ENCODE results near the gene PLCD1.
"Not testable (repeated sequence)": the region's sequence is repeated elsewhere in the genome, so short reads cannot be mapped to it uniquely, and the experiment has no call there.

The PLCD1 gene

DNA sequence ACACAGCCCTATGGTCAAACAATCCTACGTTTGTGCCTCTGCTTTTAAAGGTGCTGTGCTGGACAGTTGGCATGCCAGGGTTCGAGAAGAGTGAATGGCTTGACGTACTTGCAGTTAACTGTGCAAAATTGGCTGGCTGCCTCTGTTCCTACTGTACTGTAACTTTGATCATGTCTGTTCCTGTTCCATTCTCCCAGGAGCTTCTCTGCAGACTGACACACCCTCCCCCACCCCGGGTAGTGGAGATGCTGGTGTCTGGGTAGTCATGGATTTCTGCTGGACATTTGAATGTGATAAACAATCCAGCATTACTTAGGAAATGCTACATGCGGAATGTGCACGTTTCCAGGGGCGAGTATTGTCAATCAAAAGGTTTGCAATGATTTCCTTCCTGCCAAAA is 45.4 kb downstream of the PLCD1 start:
- no peak for DNase-seq

DNA sequence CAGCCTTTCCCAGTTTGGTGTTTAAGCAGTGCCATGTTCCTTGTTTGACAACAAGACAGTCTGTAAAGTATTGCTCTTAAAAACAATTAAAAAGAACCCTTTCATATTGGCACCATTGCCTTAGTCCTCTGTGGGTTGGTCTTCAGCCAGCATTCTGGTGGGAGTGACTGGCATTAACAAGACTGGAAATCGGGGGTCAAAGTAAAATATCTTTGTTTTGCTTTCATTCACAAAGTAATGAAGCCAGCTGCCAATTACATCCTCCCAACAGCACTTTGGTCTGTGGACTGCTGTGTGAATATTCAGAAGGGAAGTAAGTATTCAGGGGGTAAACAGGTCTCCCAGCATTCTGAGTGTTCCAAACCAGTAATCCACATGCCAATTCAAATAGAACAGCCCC is 47.1 kb downstream of the PLCD1 start:
- no peak for DNase-seq

DNA sequence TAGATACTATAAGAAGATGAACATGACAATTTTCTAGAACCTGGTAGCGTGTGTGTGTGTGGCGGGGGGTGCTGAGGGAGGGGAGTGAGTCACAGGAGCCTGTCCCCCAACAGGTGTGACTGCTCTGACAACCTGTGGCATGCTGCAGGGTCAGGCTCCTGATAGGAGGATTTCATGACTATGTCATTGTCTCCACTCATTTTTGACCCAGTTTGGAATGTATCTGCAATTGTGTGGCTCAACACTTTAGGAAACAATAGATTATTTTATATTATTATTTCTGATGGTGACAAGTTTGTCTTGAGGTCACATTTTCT is 48.1 kb downstream of the PLCD1 start:
- DNase-seq: no peak

DNA sequence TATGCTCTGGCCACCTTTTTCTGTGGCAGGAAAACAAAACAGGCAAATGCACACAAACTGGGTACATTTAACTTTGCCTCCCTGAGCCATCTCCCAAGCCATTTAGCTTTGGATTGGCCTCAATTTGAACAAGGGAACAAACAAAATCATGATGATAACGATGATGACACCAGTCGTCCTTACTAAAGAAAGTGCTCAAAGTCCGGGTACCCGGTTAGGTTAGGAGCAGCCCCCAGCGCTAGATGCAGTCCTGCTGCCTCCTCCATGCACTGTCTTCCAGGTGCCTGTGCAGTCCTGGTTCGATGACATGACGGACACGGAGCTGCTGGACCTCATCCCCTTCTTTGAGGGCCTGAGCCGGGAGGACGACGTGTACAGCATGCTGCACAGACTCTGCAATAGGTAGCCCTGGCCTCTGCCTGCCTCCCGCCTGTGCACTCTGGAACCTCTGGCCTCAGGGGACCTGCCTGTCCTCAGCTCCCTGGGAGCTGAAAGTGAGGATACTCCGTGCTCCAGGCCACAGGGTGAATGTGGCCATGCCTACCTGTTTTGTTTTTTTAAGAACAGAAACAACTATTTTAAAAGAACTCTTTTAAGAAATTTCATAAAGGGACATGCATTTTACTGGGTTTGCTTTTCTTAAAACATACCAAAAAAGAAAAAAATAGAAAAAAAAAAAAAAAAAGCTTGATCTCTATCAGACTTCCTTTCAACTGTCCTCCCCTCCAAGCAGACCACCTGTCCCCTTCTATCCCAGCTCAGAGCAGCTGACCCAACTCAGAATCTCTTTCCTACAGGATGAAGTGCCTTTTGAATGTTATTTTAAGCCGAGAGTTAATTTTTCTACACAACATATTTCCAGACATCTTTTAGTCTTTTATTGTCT is 48.7 kb downstream of the PLCD1 start:
- no peak for DNase-seq

DNA sequence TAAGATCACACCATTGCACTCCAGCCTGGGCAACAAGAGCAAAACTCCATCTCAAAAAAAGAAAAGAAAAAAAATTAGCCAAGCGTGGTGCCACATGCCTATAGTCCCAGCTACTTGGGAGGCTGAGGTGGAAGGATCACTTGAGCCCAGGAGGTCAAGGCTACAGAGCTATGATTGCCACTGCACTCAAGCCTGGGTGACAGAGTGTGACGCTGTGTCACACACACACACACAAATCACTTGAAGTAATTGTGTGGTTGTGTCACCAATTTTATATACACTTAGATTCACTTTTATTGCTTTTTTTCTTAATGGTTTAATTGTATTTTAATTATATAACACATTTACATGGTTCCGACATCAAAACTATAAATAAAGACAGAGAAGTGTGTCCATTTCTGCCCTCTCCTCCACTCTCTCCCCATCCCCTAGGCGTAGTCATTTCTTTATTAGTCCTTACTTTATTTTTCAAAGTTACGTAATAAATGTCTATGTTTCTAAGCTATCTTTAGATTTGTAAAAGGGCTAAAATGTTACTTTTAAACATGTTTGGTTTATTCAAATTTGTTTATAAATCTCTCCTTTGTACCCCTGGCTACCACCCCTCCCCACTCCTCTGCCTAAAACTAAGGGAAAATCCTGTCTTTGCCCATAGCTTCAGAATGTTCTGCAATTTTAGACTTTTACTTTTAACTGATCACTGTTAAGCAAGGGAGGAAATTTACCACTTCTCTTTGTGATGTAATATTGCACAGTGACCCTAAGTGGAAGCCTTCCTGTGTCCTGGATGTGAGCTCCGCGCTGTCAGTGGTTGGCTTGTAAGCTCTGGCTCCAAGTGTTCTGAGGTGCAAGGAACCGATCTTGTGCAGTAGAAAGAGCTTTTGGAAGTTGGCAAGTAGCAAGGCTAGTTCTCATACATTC is 49.6 kb downstream of the PLCD1 start:
- DNase-seq: no peak

DNA sequence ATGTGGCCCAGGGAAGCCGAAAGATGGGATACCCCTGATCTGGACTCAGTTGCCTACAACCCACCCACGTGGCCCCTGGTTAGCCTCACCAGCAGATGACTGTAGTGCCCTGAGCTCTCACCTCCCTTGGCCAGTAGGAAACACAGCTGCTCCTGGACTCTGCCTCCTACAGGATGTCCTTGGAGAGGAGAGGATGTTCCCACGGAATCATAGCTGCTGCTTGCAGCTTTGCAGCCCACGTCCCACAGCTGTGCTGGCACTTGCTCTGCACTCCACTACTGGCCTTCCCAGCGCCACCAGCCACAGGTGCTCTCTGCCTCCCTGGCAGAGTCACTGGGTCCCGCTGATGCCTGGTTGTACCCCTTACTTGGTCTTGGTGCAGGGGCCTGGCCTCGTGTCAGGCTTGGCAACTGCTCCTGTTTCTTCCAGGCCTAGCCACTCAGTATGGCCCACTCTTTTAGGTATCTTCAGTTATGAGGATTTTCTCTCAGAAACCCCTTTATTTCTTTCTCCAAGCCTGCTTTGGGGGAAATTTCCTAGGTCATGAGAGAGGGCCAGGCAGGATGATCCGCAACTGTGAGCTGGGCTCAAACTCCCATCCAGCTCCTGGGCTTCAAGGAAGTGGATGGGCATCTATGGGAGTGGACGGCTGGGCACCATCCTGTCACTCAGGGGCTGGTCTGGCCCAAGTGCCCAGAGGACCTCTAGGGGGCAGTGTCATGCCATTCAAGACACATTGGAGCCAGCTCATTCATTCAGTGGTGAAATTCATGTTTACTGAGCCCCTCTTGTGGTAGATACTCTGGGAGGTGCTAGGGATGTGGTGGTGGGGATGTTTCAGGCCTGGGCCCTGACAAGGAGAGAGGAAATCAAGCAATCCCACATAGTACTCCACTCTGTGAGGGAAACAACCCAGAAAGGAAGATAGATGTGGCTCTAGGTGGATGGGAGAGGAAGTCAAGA is 55.0 kb downstream of the PLCD1 start:
- DNase-seq: no peak

DNA sequence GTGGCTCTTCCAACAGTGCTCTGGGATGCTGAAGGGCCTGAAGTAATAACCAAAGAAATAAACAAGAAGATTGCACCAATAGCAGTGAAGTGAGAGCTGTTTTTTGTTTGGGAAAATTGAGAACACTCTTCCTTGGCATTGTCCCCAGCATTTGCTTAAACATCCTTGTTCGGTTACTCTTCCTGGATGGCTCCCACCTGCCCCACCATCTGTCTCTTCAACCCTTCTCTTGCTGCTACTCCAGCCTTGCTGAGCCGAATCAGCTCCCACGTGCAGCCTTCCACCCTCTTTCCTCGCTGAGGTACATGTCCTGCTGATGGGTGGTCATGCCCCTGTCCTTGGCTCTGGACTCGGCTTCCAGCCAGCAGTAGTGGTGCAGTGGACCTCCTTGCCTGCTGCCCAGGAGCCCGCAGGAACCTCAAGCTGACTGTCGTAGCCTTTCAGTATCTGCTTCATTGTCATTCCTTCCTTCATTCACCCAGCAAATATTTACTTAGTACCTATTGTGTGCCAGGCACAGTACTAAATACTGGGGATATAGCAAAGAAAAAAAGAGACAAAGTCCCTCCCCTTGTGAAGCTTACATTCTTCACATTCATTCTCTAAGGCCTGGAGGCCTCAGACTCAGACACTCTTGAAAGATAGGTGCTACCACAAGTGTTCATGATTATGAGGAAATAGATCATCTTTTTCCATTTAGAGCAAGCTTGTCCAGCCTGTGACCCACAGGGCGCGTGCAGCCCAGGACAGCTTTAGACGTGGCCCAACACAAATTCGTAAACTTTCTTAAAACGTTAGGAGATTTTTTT is 56.0 kb downstream of the PLCD1 start:
- DNase-seq: peak; percentile 38 to 84

DNA sequence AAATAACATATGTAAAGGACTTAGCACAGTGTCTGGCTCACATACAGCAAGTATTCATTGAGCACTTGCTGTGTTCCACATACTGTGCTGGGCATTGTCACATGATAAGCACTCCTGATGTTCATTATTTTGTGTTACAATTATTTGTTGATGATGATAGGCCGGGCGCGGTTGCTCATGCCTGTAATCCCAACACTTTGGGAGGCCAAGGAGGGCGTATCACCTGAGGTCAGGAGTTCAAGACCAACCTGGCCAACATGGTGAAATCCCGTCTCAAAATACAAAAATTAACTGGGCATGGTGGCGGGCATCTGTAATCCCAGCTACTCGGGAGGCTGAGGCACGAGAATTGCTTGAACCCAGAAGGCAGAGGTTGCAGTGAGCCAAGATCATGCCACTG is 57.4 kb downstream of the PLCD1 start:
- not testable (repeated sequence) for DNase-seq

DNA sequence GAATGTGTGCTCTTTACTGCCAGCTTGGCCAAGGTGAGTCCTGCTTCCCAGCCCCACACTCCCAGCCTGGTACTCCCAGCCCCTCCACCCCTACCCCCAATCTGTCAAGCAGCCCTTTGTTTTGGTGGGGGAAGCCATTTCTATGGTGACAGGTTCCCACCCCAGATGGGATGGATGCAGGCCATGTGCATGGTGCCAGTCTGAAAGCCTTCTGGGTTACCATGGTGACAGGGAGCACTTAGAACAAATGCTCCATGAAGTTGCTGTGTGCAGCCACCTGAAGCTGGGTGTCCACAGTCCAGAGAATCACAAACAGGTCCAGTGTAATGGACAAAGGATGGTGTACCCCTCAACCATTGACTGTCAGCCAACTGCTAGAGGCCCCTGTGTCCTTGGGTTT is 58.0 kb downstream of the PLCD1 start:
- peak; percentile 12 to 47 for DNase-seq

DNA sequence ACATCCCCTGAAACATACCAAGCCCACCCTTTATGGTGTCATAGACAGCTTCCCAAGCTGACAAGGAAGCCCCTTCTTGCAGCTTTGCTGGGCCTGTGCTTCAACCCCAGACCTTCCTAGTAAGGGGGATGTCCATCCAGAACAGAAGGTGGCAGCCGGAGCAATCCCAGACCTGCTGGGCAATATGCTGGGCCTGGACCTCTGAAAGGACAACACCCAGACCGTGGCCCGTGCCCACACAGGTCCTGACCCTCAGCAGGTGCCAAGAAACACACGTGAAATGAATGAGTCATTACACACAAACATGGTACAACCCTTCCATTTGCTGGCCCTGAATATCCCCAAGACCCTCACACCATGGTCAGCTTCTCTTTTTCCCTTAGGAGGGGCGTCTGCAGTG is 58.6 kb downstream of the PLCD1 start:
- DNase-seq: no peak

DNA sequence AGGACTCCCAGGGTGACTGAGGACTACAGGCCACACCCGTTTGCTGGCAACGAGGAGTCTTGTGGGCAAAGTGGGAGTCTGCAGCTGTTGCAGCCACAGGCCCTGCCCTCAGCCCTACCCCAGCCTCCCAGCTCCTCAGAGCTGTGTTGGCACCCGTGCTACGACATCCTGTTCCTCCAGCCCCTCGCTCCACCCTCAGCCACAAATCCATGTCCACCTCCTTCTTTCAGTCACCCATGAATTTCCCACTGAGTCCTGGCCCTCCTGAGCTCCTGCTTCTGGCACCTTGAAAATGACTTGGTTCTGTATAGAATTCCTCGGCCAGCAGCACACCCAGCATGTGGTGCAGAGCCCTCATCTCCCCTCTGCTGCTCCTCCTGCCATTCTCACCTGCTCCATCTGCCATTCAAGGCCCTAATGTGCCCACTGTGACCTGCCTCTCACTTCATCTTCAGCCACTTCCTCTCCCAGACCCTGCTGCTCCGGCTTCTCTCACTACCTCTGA is 59.8 kb downstream of the PLCD1 start:
- no peak for DNase-seq

DNA sequence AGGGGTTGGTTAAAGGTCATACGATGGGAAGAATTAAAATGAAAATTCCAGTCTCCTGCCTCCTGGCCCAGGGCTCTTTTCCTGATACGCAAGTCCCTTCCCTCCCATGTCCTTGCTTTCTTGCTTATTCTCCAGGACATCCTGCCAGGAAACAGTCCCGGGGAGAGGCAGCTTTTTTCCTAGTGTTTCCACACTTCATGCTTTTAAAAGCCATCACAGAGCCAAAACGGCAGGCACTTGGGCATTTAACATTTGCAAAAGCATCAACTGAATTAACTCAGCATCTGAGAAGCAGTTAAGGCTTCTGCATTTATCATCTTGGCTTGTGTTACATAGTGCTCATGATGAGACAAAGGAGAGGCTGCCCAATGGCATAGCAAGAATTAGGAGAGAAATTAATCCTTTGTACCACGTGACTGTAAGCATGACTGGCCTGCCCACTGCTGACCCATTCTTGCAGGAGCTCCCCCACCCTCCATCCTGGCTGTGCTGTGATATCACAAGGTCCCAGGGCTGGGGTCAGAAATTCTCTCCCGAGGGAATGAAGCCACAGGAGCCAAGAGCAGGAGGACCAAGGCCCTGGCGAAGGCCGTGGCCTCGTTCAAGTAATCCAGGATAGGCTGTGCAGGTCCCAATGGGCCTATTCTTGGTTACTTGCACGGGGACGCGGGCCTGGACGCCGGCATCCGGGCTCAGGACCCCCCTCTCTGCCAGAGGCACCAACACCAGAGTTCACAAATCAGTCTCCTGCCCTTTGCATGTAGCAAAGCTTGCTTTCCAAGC is 60.4 kb downstream of the PLCD1 start:
- DNase-seq: no peak

DNA sequence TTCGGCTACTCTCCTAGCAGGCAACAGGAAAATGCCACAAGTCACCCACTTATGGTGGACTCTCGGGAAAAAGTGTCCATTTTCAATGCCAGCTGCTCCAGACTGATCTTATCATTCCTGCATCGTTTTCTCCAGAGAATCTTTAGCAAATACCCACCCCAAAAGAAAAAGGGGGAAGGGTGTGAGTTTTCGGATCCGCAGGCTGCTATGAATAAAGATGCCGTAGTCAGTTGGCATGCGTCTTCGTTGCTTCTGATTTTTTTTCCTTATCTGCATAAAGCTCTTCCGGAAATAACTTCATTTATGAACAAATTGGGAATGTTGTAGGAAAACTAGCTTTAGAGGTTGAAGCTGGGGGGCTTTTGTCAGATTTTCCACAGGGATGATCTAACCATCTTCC is 61.2 kb downstream of the PLCD1 start:
- no peak for DNase-seq

DNA sequence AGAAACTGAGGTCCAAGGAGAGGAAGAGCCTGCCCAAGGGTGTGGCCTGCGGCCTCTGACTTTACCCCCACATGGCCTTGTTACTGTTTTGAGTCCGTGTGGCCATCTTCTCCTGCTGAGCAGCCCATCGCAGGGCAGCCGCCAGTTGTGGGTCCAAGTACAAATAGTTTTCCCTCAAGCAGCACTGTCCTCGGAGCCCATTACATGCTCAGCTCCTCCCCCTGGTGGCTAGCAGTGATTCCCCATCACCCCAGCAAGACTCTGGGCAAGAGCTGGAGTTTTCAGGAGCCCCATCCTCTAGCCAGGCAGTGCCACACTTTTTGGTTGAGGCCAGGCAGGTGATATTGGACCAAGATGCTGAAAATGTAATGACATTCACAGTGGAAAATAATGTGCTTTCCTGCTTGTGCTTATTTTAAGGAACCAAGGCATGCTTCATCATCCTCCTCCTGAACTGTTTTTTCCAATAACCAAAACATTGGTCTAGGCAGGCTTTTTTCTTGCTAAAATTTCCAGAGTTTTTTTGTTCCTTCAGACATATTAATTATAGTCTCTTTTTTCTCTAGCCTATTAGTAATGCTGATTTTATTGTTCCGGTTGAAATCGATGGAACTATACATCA is 62.1 kb downstream of the PLCD1 start:
- DNase-seq: no peak

DNA sequence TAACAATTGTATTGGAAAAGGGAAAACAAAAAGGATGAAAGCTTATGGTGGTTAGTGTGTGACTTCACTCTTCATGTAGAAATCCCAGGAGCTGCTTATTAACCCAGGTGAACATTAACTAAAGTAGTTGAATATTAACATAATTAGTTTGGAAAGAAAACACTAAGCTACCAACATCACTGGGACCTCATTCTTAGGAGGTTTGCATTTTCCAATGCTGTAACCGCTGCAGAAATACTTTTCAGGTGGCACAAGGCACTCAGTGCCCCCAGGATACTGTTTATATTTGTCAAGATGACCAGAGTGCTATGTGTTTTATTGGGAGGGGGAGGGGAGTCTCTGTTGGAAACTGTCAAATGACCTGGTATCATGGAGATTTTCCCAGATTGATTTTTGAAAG is 64.7 kb downstream of the PLCD1 start:
- DNase-seq: no peak

DNA sequence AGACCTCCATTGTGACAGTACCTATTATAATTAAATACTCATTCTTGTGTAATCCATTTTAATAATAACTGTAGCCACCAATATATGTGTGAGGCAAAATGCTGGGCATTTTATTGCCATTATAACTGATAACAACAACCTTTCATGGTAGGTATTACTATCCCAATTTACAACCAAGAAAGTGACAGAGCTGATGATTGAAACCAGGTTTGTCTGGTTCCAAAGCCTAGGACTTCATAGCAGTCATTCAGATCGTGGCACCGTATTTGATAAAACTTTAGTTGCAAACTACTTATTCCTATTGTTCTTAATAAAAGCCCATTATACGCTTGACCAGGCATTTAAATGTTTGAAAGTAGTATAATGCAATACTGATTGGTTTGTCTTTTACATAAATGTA is 65.3 kb downstream of the PLCD1 start:
- no peak for DNase-seq

DNA sequence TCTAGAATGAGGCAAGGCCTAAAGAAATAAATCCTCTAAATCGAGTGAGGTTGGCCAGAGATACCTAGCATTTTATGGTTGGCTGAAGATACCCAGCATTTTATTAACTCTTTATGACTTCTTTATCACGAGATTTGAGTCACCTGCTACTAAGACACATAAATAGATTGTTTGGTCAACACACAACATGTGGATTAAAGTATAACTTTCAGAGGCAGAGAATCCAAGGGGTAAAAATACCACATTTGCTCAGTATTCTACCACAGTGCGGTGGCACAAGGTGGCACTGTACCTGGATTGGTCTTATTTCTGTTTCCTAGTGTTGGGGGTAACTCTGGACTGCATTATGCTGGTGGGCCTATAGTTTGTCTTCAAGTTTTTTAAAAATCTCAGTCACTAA is 65.8 kb downstream of the PLCD1 start:
- DNase-seq: no peak

DNA sequence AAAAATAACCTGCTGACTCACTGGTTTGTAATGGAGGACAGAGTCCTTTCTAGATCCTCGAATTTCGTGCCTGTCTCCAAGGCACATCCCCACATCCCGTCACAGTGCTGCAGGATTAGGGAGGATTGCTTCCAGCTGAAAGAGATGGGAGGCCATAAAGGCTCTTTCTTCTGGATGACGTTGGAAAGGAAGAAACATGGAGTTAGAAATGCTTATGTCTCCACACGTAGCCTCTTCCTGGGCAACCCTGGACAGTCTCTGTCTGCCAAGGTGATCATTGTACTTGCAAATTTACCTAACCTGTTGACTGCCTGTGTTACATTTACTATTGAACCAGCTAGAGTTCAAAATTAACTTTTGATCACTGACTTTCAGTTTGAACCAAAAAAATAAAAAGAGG is 66.4 kb downstream of the PLCD1 start:
- DNase-seq: no peak

DNA sequence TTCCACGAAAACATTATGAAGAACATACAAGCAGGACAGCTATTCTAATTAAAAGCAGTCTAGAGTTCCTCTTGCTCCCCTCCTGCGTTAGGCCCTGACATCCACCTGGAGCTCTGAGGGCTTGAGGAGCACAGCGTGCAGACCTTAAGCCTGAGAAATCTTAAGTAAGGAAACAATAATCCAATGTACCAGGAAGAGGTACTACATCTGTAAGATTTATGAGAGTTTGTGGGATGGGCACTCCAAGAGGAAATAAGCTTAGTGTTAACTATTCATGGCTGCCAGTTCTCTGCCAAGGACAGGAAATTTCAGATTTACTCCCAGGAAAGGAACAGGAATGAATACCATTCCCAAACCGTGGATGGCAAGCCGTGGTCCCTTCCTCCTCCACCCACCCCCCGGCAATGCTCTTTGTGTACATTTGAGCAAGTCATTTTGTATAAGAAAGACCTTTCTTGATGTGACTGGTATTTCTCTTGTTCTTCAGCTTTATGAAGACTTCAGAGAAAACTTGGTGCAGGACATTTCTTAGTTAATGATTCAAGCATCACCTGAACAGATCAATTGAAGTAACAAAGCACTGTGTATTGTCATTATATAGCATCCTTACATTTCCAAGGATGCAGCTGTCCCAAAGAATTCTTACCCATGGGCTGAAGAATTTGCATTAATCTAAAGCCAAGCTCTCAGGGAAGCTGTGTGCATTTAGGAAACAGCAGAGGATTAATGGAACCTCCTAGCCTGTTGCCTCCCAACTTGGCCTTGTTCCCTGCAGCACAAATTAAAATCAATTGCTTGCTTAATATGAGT is 67.6 kb downstream of the PLCD1 start:
- DNase-seq: no peak

DNA sequence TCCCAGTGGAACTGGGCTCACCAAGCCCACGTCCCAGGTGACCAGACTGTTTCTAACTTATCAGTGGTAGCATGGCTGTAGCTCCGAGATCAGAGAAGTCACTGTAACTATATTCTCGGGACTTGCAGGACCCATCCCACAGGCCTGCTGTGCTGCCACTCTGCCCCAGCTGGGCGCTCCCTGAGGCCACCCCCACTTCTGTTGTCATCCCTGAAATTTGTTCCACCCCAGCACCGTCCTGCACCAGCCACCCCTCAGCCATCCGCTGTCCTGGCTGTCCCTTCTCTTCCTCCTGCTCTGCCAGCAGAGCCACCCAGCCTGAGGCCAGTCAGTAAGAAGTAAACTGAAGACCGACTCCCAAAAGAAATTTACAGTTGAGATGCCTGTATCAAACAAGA is 71.9 kb downstream of the PLCD1 start:
- no peak for DNase-seq

Data from cerebellar nuclear complex (tissue), 1 donor.